Hepatocyte (in vitro differentiated cells): ENCODE measurements around the gene SERPINB1.

Experiments
- CTCF ChIP-seq: fragments of 200-600 bp; sonication (generic); IDR thresholded peaks from 2 replicates; pipeline ENCODE4 v1.5.1; 2016; ENCODE audit warnings: antibody characterized with exemption, mild to moderate bottlenecking; ENCODE audit not compliant: poor library complexity
- EZH2 ChIP-seq: fragments of 200-600 bp; sonication (generic); IDR thresholded peaks from 2 replicates; pipeline ENCODE4 v1.6.1; 2016; ENCODE audit warnings: antibody characterized with exemption, mild to moderate bottlenecking, borderline replicate concordance
- EZH2phosphoT487 ChIP-seq: fragments of 200-600 bp; sonication (generic); IDR thresholded peaks from one replicate; pipeline ENCODE4 v1.6.1; 2018; ENCODE audit warnings: antibody characterized with exemption, mild to moderate bottlenecking, low read depth, moderate library complexity; ENCODE audit not compliant: unreplicated experiment, severe bottlenecking

GRCh38 chr6:2865270-2865669 is 23.6 kb upstream of the SERPINB1 start:
- no peak for TF ChIP-seq CTCF
- TF ChIP-seq EZH2: no peak
- no peak for TF ChIP-seq EZH2phosphoT487
